Endothelial cell of umbilical vein (primary cell): ENCODE measurements around the gene OR7C1.

Experiments used
- CTCF ChIP-seq, 2 donors: IDR thresholded peaks; 1 replicate in 1 of 2; 2 replicates in 1 of 2; pipeline ENCODE4 v1.5.1; 2011; ENCODE audit warnings: low read length in 2 of 2, mild to moderate bottlenecking in 2 of 2, moderate library complexity in 2 of 2, control low read depth in 1 of 2, inconsistent platforms in 1 of 2, low read depth in 1 of 2; ENCODE audit not compliant: insufficient read depth in 1 of 2; ENCODE audit errors: extremely low read depth in 1 of 2
- POLR2A ChIP-seq: IDR thresholded peaks from 2 replicates; pipeline ENCODE4 v1.6.1; 2012; ENCODE audit warnings: low read depth, mild to moderate bottlenecking, control low read depth, low read length

GRCh38 chr19:14774373-14774772 lies 60.6 kb downstream of the OR7C1 start:
- TF ChIP-seq CTCF (IDR thresholded peaks at IDR 0.05; ENCODE audit: extremely low read depth in 1 of 2, insufficient read depth in 1 of 2, low read depth in 1 of 2, low read length in 2 of 2) (no peak), POLR2A (no peak)
